K562 (cell line): ENCODE results near the gene AHNAK. TPM values are rescaled to one million over a fixed set of nuclear protein-coding genes. Genes with fewer than 3 reads are reported as not detected.

ENCODE experiments used
- CEBPB ChIP-seq: fragments of 450-650 bp; IDR thresholded peaks from 2 replicates; pipeline ENCODE4 v1.6.1; 2016; ENCODE audit warnings: missing genetic modification characterization, missing compliant biosample characterization
- CREB1 ChIP-seq, 2 experiments: sonication (generic) in 1 of 2; formaldehyde crosslinking in 1 of 2; IDR thresholded peaks; 2 replicates each; pipeline versions ENCODE4 v1.6.1 to v1.8.0; 2012 to 2022; ENCODE audit warnings: inconsistent platforms in 1 of 2, mild to moderate bottlenecking in 1 of 2, missing genetic modification reagents in 1 of 2, moderate library complexity in 1 of 2
- DMBX1 ChIP-seq: fragments of 250-450 bp; sonication (Bioruptor Pico); IDR thresholded peaks from 2 replicates; pipeline ENCODE4 v1.8.0; 2022; ENCODE audit warnings: inconsistent platforms, mild to moderate bottlenecking, moderate library complexity, borderline replicate concordance
- LCOR ChIP-seq: sonication (generic); formaldehyde crosslinking; IDR thresholded peaks from 2 replicates; pipeline ENCODE4 v1.8.0; 2022; ENCODE audit warnings: mild to moderate bottlenecking, missing genetic modification reagents
- NCOA4 ChIP-seq: fragments of 450-650 bp; IDR thresholded peaks from 2 replicates; pipeline ENCODE4 v1.6.1; 2018; ENCODE audit warnings: mild to moderate bottlenecking; ENCODE audit not compliant: partially characterized antibody
- NEUROD1 ChIP-seq: fragments of 150-350 bp; IDR thresholded peaks from 2 replicates; pipeline ENCODE4 v1.6.1; 2014; ENCODE audit warnings: borderline replicate concordance, low read length, low read depth; ENCODE audit not compliant: partially characterized antibody
- PRMT5 ChIP-seq: sonication (generic); formaldehyde crosslinking; IDR thresholded peaks from 2 replicates; pipeline ENCODE4 v1.5.0; 2020; ENCODE audit warnings: missing genetic modification reagents
- SMARCB1 ChIP-seq: IDR thresholded peaks from 2 replicates; pipeline ENCODE4 v1.6.1; 2011; ENCODE audit warnings: improper control_type of control experiment, low read depth; ENCODE audit not compliant: insufficient read length
- TRIM28 ChIP-seq: fragments of 450-650 bp; IDR thresholded peaks from 2 replicates; pipeline ENCODE4 v1.6.1; 2017
- ZNF23 ChIP-seq: fragments of 250-450 bp; sonication (Bioruptor Pico); IDR thresholded peaks from 2 replicates; pipeline ENCODE4 v1.4.0; 2020; ENCODE audit warnings: mild to moderate bottlenecking
- polyA plus RNA-seq, 8 experiments: library from polyadenylated mRNA; depleted of rRNA in 4 of 8; stranded (reverse) in 5 of 8; unstranded in 3 of 8; fragments of >200 nt; fragmentation: Nextera tagmentation in 2 of 8; fragmentation: Illumina TruSeq in 1 of 8; extraction: Ambion mirVana in 2 of 8; extraction: Trizol in 1 of 8; gene quantifications; 2 replicates each; pipeline versions ENCODE4 v1.2.1 to v1.2.3, GENCODE V29; 2011 to 2014; ENCODE audit warnings: inconsistent platforms in 1 of 8, missing spikeins in 1 of 8
- total RNA-seq, 7 experiments: library from RNA; depleted of rRNA in 6 of 7; stranded (reverse); fragments of >200 nt in 6 of 7; fragmentation: Illumina TruSeq in 2 of 7; extraction: Trizol in 2 of 7; gene quantifications; 2 replicates each; pipeline versions ENCODE4 v1.2.1 to v1.2.3, GENCODE V29; 2011 to 2021; ENCODE audit warnings: low replicate concordance in 1 of 7
- TF ChIP-seq, protein P1 (sequence below): fragments of 250-450 bp; sonication (Bioruptor Pico); IDR thresholded peaks from 2 replicates; pipeline ENCODE4 v1.6.1; 2021; ENCODE audit warnings: mild to moderate bottlenecking

Gene AHNAK
- total and polyA plus RNA-seq, 9 of the 15 experiments (the other 6 are each of a cell fraction or from before 2014, with no cell fraction given), result 1.5 to 89.7 (median 45.0) TPM

- no peak for TF ChIP-seq LCOR (CRISPR knock-in tag)
- TF ChIP-seq CREB1 (IDR thresholded peaks at IDR 0.05), result no peak; the same call in 1 of the 2 replicates
- TF ChIP-seq CREB1 (CRISPR knock-in tag; IDR thresholded peaks at IDR 0.05), result no peak
- TF ChIP-seq, protein P1, sequence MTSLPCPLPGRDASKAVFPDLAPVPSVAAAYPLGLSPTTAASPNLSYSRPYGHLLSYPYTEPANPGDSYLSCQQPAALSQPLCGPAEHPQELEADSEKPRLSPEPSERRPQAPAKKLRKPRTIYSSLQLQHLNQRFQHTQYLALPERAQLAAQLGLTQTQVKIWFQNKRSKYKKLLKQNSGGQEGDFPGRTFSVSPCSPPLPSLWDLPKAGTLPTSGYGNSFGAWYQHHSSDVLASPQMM (CRISPR knock-in tag), result no peak
- 0 out of 2 replicates have a peak, but pooled peaks have one; percentile 7 for TF ChIP-seq TRIM28
- TF ChIP-seq CEBPB, result peak; percentile 55; the same call in 1 of the 2 replicates
- no peak for TF ChIP-seq DMBX1
- TF ChIP-seq NEUROD1, result peak; percentile 85
- no peak for TF ChIP-seq NCOA4
- no peak for TF ChIP-seq ZNF23 (CRISPR knock-in tag)
- TF ChIP-seq PRMT5, result no peak
- TF ChIP-seq SMARCB1, result peak; percentile 21
- TF ChIP-seq, all 486 proteins: peak for 144
These were observed 6.7 kb upstream of the AHNAK start (continued) for GRCh38 chr11:62553080-62553838.
